ENCODE data around the gene WNK2. TPM values are rescaled to one million over a fixed set of nuclear protein-coding genes. Genes with fewer than 3 reads are reported as not detected.

Gene WNK2
- total and polyA plus RNA-seq, 2 of the 4 experiments (the other 2 are of a cell fraction), result not detected

DNA sequence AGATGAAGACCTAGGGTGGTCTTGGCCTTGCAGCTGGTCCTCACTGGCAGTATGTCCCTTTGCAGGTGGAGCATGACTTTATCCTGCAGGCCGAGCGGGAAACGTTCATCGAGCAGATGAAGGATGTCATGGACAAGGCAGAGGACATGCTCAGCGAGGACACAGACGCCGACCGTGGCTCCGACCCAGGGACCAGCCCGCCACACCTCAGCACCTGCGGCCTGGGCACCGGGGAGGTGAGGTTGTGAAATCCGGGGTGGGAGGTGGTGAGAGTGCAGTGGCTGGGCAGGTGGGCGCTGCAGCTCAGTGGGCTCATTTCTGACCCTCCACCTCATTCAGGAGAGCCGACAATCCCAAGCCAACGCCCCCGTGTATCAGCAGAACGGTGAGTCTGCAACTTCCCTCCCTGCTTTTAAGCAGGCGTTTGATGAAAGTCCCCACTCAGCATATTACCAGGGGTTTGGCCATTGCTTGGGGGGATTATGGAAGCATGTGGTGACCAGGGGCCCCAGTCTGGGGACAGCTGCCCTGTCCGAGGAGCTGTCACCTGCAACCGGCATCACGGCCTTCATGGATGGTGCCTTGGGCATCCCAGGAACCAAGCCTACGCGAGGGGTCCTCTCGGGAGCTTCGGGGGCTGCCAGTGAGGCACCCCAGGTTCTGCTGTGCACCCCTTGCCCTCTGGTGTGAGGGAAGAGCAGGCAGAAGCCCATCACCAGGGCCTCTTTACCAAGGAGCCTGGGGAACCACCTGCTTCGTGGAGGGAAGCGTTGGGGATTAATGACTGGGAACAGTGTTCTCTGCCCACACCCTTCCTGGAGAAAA lies 84.0 kb downstream of the WNK2 start:
- Histone ChIP-seq H4K20me1 (ENCODE audit: insufficient read depth, low read length) (no peaks in the 10 kb centered on the region; the same call in 1 of the 2 replicates), H3K9ac (ENCODE audit: low read depth, low read length) (no peak overlapping the region), H4K8ac (ENCODE audit: low read depth in 2 of 2, low read length in 2 of 2) (no peak overlapping the region), H2AK9ac (replicated peaks; ENCODE audit: low read depth, low read length, poor library complexity) (no peak overlapping the region), H4K5ac (ENCODE audit: low read depth, low read length) (no peak overlapping the region), H2BK5ac (ENCODE audit: low read depth, low read length, poor library complexity, severe bottlenecking) (no peak overlapping the region), H3K9me3 (ENCODE audit: control insufficient read depth, insufficient read depth, low read length) (no peaks in the 10 kb centered on the region), H3K9me1 (ENCODE audit: insufficient read depth, low read length) (no peaks in the 10 kb centered on the region), H3K23ac (ENCODE audit: low read depth, low read length) (no peak overlapping the region), H3K27ac (ENCODE audit: insufficient read depth, low read length) (no peak overlapping the region), H2AK5ac (ENCODE audit: low read depth, low read length) (no peak overlapping the region), H3K56ac (ENCODE audit: extremely low read depth, insufficient read depth, low read length) (no peak overlapping the region), H3K4me3 (ENCODE audit: insufficient read depth, low read depth, low read length) (no peak overlapping the region), H3K4me1 (ENCODE audit: control insufficient read depth, insufficient read depth, low read length) (no peaks in the 10 kb centered on the region), H3K27me3 (ENCODE audit: control insufficient read depth, insufficient read depth, low read length) (peaks cover 8% of the 10 kb centered on the region; the same call in 1 of the 2 replicates), H2BK15ac (ENCODE audit: low read depth, low read length) (no peak overlapping the region), H3K79me1 (ENCODE audit: low read depth in 1 of 2, low read length in 2 of 2) (no peaks in the 10 kb centered on the region), H4K91ac (ENCODE audit: insufficient read depth, low read depth, low read length) (no peak overlapping the region), H3K14ac (replicated peaks; ENCODE audit: low read depth, low read length) (no peak overlapping the region), H2BK120ac (ENCODE audit: low read depth, low read length) (no peak overlapping the region), H3K36me3 (ENCODE audit: control insufficient read depth, insufficient read depth, low read length) (no peaks in the 10 kb centered on the region), H3K18ac (ENCODE audit: low read depth, low read length) (no peak overlapping the region), H3K4ac (ENCODE audit: low read depth, low read length) (no peak overlapping the region), H2AFZ (replicated peaks; ENCODE audit: low read length, poor library complexity) (no peak overlapping the region), H3K4me2 (ENCODE audit: low read depth, low read length) (no peak overlapping the region), H2BK20ac (ENCODE audit: low read depth, low read length) (no peak overlapping the region)
- ChIA-PET CTCF (no interaction called here), POLR2A (ENCODE audit: unreplicated experiment) (no interaction called here)
- ATAC-seq (ENCODE audit: low read depth), result no peak
- dilution Hi-C loops (cut with HindIII; ENCODE audit: low sequenced_read_pairs, unreplicated experiment), result no loop called here
- DNase-seq, result no peak
- intact Hi-C loops (cut with micrococcal nuclease), result no loop called here
- WGBS, 2 experiments (ENCODE audit: extremely low coverage in 2 of 2, insufficient read length in 1 of 2), result 90% methylated on average over 2 of the region's 28 CpGs; no CpG with 5 or more reads in 1 of the 2 experiments
- BruUV-seq (replicated peaks), result no TSS peak
- in situ Hi-C loops (cut with MboI; ENCODE audit: low sequenced_read_pairs), result no loop called here
- TF ChIP-seq RFX5 (IDR thresholded peaks at IDR 0.05; ENCODE audit: low read depth, low read length) (no peak), SMC3 (IDR thresholded peaks at IDR 0.05; ENCODE audit: low read depth, low read length) (no peak), MAFK (IDR thresholded peaks at IDR 0.05; ENCODE audit: low read depth, low read length) (no peak), CEBPB (IDR thresholded peaks at IDR 0.05; ENCODE audit: low read depth, low read length) (no peak), BHLHE40 (IDR thresholded peaks at IDR 0.05; ENCODE audit: low read depth, low read length) (no peak), MXI1 (IDR thresholded peaks at IDR 0.05; ENCODE audit: borderline replicate concordance, low read depth, low read length) (no peak), RCOR1 (IDR thresholded peaks at IDR 0.05; ENCODE audit: insufficient replicate concordance, low read length) (no peak), POLR2A (IDR thresholded peaks at IDR 0.05; ENCODE audit: low read depth, low read length) (no peak), RAD21 (IDR thresholded peaks at IDR 0.05; ENCODE audit: low read length) (no peak), CHD1 (IDR thresholded peaks at IDR 0.05; ENCODE audit: low read depth, low read length) (no peak), FOS (IDR thresholded peaks at IDR 0.05; ENCODE audit: low read depth, low read length) (no peak), NFE2L2 (IDR thresholded peaks at IDR 0.05; ENCODE audit: low read depth, low read length) (no peak)
- TF ChIP-seq, protein P1, sequence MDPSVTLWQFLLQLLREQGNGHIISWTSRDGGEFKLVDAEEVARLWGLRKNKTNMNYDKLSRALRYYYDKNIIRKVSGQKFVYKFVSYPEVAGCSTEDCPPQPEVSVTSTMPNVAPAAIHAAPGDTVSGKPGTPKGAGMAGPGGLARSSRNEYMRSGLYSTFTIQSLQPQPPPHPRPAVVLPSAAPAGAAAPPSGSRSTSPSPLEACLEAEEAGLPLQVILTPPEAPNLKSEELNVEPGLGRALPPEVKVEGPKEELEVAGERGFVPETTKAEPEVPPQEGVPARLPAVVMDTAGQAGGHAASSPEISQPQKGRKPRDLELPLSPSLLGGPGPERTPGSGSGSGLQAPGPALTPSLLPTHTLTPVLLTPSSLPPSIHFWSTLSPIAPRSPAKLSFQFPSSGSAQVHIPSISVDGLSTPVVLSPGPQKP (IDR thresholded peaks at IDR 0.05; ENCODE audit: borderline replicate concordance, low read depth, low read length), result no peak
- TF ChIP-seq, protein P2, sequence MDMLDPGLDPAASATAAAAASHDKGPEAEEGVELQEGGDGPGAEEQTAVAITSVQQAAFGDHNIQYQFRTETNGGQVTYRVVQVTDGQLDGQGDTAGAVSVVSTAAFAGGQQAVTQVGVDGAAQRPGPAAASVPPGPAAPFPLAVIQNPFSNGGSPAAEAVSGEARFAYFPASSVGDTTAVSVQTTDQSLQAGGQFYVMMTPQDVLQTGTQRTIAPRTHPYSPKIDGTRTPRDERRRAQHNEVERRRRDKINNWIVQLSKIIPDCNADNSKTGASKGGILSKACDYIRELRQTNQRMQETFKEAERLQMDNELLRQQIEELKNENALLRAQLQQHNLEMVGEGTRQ (IDR thresholded peaks at IDR 0.05; ENCODE audit: low read depth, low read length), result no peak
- TF ChIP-seq, protein P3, sequence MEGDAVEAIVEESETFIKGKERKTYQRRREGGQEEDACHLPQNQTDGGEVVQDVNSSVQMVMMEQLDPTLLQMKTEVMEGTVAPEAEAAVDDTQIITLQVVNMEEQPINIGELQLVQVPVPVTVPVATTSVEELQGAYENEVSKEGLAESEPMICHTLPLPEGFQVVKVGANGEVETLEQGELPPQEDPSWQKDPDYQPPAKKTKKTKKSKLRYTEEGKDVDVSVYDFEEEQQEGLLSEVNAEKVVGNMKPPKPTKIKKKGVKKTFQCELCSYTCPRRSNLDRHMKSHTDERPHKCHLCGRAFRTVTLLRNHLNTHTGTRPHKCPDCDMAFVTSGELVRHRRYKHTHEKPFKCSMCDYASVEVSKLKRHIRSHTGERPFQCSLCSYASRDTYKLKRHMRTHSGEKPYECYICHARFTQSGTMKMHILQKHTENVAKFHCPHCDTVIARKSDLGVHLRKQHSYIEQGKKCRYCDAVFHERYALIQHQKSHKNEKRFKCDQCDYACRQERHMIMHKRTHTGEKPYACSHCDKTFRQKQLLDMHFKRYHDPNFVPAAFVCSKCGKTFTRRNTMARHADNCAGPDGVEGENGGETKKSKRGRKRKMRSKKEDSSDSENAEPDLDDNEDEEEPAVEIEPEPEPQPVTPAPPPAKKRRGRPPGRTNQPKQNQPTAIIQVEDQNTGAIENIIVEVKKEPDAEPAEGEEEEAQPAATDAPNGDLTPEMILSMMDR (conservative IDR thresholded peaks at IDR 0.05; ENCODE audit: low read depth, low read length), result no peak

Data from IMR-90 (cell line).